OCI-LY1 (cell line): ENCODE data around the gene ANAPC13.

Source experiments
- H2AFZ ChIP-seq: fragments of 200-600 bp; sonication (generic), shearing (Covaris generic); 2 replicates; pipeline ENCODE4 v1.6.0; 2014; ENCODE audit warnings: antibody characterized with exemption, mild to moderate bottlenecking, low read length
- H3F3A ChIP-seq: fragments of 200-600 bp; sonication (generic), shearing (Covaris generic); 2 replicates; pipeline ENCODE4 v1.6.0; 2014; ENCODE audit warnings: mild to moderate bottlenecking, antibody characterized with exemption, low read length, moderate library complexity; ENCODE audit not compliant: insufficient read depth
- H3K27ac ChIP-seq: fragments of 200-600 bp; sonication (generic); 2 replicates; pipeline ENCODE4 v1.5.1; 2014; ENCODE audit warnings: low read length, mixed run types, mild to moderate bottlenecking, low read depth; ENCODE audit not compliant: poor library complexity, severe bottlenecking
- H3K27me3 ChIP-seq: fragments of 200-600 bp; sonication (generic); 2 replicates; pipeline ENCODE4 v1.6.0; 2014; ENCODE audit warnings: antibody characterized with exemption, mild to moderate bottlenecking, low read length, moderate library complexity; ENCODE audit not compliant: insufficient read depth
- H3K36me3 ChIP-seq: fragments of 200-600 bp; sonication (generic); 2 replicates; pipeline ENCODE4 v1.6.1; 2014; ENCODE audit warnings: mild to moderate bottlenecking, antibody characterized with exemption, low read length, moderate library complexity, mixed read lengths; ENCODE audit not compliant: insufficient read depth
- H3K4me1 ChIP-seq: fragments of 200-600 bp; sonication (generic); 2 replicates; pipeline ENCODE4 v1.5.1; 2014; ENCODE audit warnings: mild to moderate bottlenecking, low read length, moderate library complexity; ENCODE audit not compliant: insufficient read depth, severe bottlenecking
- H3K4me2 ChIP-seq: fragments of 200-600 bp; sonication (generic), shearing (Covaris generic); 2 replicates; pipeline ENCODE4 v1.6.1; 2014; ENCODE audit warnings: low read length
- H3K4me3 ChIP-seq: fragments of 200-600 bp; sonication (generic); 2 replicates; pipeline ENCODE4 v1.5.1; 2014; ENCODE audit warnings: low read length, low read depth, mild to moderate bottlenecking, mixed read lengths; ENCODE audit not compliant: poor library complexity, severe bottlenecking
- H3K79me2 ChIP-seq: fragments of 200-600 bp; shearing (Covaris generic); 2 replicates; pipeline ENCODE4 v1.6.1; 2016; ENCODE audit warnings: mixed run types, low read length, mixed read lengths; ENCODE audit not compliant: insufficient read depth
- H3K9ac ChIP-seq: fragments of 200-600 bp; sonication (generic), shearing (Covaris generic); 2 replicates; pipeline ENCODE4 v1.6.1; 2014; ENCODE audit warnings: mild to moderate bottlenecking, low read length, mixed read lengths
- H3K9me2 ChIP-seq: fragments of 200-600 bp; sonication (generic), shearing (Covaris generic); 2 replicates; pipeline ENCODE4 v1.6.1; 2014; ENCODE audit warnings: low read depth, mild to moderate bottlenecking, low read length, mixed read lengths
- H3K9me3 ChIP-seq: fragments of 200-600 bp; shearing (Covaris generic); 2 replicates; pipeline ENCODE4 v1.6.1; 2014; ENCODE audit warnings: low read length, mixed read lengths
- H4K20me1 ChIP-seq: fragments of 200-600 bp; sonication (generic), shearing (Covaris generic); 2 replicates; pipeline ENCODE4 v1.6.0; 2016; ENCODE audit warnings: mild to moderate bottlenecking, low read length; ENCODE audit not compliant: insufficient read depth
- EZH2 ChIP-seq: fragments of 200-600 bp; sonication (generic), shearing (Covaris generic); IDR thresholded peaks from 2 replicates; pipeline ENCODE4 v1.8.0; 2017; ENCODE audit warnings: borderline replicate concordance, mixed run types, mild to moderate bottlenecking, antibody characterized with exemption, low read length, moderate library complexity, mixed read lengths
- TF ChIP-seq, protein P1 (sequence below): fragments of 200-600 bp; sonication (generic), shearing (Covaris generic); IDR thresholded peaks from 2 replicates; pipeline ENCODE4 v1.5.1; 2017; ENCODE audit warnings: mild to moderate bottlenecking, antibody characterized with exemption, low read length, moderate library complexity, mixed read lengths

Gene ANAPC13

DNA sequence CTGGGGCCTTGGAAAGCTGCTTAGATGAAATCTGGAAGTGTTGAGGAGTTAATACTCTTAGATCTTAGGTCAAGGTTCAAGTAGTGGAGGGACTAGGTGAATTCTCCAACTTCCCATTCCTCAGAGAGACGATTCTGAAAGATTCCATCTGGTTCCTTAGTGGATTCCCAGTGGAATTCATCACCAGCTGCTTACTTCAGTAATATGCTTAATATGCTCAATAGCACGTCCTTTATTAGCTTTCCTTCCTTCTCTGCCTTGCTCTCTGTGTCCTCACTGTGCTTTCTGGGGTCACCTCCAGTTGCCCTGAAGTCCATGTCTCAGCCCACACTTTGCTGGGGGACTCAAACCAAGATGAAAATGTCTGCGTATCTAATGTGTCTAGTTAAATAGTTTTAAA lies 31.1 kb upstream of the ANAPC13 start:
- peaks cover 9% of the 10 kb centered on the region; the same call in 1 of the 2 replicates for H3K9me3 ChIP-seq
- H3K9me2 ChIP-seq, result no peaks in the 10 kb centered on the region
- no peak overlapping the region for H3K4me2 ChIP-seq
- peaks cover 22% of the 10 kb centered on the region for H3K36me3 ChIP-seq
- H4K20me1 ChIP-seq, result no peaks in the 10 kb centered on the region
- no peak overlapping the region for H2AFZ ChIP-seq
- H3K4me1 ChIP-seq, result no peaks in the 10 kb centered on the region
- no peak overlapping the region for H3K4me3 ChIP-seq
- no peaks in the 10 kb centered on the region for H3K27me3 ChIP-seq
- H3K27ac ChIP-seq, result no peak overlapping the region
- H3F3A ChIP-seq, result no peaks in the 10 kb centered on the region
- TF ChIP-seq, protein P1, sequence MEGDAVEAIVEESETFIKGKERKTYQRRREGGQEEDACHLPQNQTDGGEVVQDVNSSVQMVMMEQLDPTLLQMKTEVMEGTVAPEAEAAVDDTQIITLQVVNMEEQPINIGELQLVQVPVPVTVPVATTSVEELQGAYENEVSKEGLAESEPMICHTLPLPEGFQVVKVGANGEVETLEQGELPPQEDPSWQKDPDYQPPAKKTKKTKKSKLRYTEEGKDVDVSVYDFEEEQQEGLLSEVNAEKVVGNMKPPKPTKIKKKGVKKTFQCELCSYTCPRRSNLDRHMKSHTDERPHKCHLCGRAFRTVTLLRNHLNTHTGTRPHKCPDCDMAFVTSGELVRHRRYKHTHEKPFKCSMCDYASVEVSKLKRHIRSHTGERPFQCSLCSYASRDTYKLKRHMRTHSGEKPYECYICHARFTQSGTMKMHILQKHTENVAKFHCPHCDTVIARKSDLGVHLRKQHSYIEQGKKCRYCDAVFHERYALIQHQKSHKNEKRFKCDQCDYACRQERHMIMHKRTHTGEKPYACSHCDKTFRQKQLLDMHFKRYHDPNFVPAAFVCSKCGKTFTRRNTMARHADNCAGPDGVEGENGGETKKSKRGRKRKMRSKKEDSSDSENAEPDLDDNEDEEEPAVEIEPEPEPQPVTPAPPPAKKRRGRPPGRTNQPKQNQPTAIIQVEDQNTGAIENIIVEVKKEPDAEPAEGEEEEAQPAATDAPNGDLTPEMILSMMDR, result no peak
- TF ChIP-seq EZH2, result no peak
- no peak overlapping the region for H3K9ac ChIP-seq
- H3K79me2 ChIP-seq, result no peaks in the 10 kb centered on the region

DNA sequence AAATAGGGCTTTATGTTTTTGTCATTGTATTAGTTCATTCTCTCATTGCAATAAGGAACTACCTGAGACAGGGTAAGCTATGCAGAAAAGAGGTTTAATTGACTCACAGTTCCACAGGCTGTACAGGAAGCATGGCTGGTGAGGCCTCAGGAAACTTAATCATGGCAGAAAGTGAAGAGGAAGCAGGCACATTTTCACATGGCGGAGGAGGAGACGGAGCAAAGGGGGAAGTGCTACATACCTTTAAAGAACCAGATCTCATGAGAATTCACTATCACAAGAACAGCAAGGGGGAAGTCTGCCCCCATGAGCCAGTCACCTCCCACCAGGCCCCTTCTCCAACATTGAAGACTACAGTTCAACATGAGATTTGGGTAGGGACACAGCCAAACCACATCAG lies 25.7 kb upstream of the ANAPC13 start:
- Histone ChIP-seq H3K79me2 (no peaks in the 10 kb centered on the region), H3K36me3 (peaks cover 72% of the 10 kb centered on the region), H4K20me1 (no peaks in the 10 kb centered on the region), H3K9me2 (no peaks in the 10 kb centered on the region), H3K27ac (no peak overlapping the region), H3K4me1 (no peaks in the 10 kb centered on the region), H2AFZ (no peak overlapping the region), H3K9ac (no peak overlapping the region), H3K4me3 (no peak overlapping the region), H3K27me3 (no peaks in the 10 kb centered on the region), H3F3A (no peaks in the 10 kb centered on the region), H3K9me3 (no peaks in the 10 kb centered on the region), H3K4me2 (no peak overlapping the region)
- TF ChIP-seq EZH2, result no peak
- TF ChIP-seq, protein P1, result no peak

DNA sequence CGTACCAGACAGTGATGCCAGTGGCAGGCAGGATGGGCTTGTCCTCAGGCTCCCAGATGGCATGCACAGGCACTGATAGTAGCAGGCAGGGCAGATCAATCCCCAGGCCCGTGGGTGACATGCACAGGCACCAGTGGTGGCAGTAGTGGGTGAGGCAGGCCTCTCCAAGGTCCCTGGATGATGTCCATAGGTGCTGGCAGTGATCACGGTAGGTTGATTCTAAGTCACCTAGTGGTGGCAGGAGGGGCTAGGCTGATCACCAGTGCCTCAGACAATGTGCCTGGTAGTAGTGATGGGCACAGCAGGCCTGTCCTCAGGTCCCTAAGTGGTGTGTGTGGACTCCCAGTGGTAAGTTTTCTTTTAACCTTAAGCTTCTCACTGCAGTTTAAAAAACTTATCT lies 19.7 kb upstream of the ANAPC13 start:
- Histone ChIP-seq H3K4me3 (no peak overlapping the region), H3K36me3 (peaks cover 63% of the 10 kb centered on the region), H3K79me2 (peaks cover 33% of the 10 kb centered on the region), H4K20me1 (no peaks in the 10 kb centered on the region), H3K9ac (no peak overlapping the region), H3F3A (no peaks in the 10 kb centered on the region), H3K4me2 (no peak overlapping the region), H3K4me1 (no peaks in the 10 kb centered on the region), H3K27ac (no peak overlapping the region), H2AFZ (no peak overlapping the region), H3K27me3 (no peaks in the 10 kb centered on the region), H3K9me2 (no peaks in the 10 kb centered on the region), H3K9me3 (peaks cover 16% of the 10 kb centered on the region; the same call in 1 of the 2 replicates)
- no peak for TF ChIP-seq EZH2
- TF ChIP-seq, protein P1, result no peak
